ENCODE results near the gene SPECC1. TPM values are rescaled to one million over a fixed set of nuclear protein-coding genes. Genes with fewer than 3 reads are reported as not detected.

Gene SPECC1
- total RNA-seq, 1 donor from 2014 or later = 69.6 TPM

- no peaks in the 10 kb centered on the region for H3K36me3 Mint-ChIP-seq (ENCODE audit: insufficient read depth)
- no peak for TF ChIP-seq CTCF (IDR thresholded peaks at IDR 0.05; ENCODE audit: unreplicated experiment)
- peaks cover 1% of the 10 kb centered on the region for H3K4me1 Mint-ChIP-seq (ENCODE audit: low read depth)
- H3K9me3 Mint-ChIP-seq (ENCODE audit: low read depth) = no peaks in the 10 kb centered on the region
- H3K27ac Mint-ChIP-seq = no peak overlapping the region
- H3K27me3 Mint-ChIP-seq = peaks cover 21% of the 10 kb centered on the region
- no peak overlapping the region for H3K4me3 Mint-ChIP-seq (ENCODE audit: low read depth)
- DNase-seq (ENCODE audit: low spot score, unreplicated experiment) = no peak
These were observed 58.6 kb downstream of the SPECC1 start for GRCh38 chr17:20067711-20068110.

DNA sequence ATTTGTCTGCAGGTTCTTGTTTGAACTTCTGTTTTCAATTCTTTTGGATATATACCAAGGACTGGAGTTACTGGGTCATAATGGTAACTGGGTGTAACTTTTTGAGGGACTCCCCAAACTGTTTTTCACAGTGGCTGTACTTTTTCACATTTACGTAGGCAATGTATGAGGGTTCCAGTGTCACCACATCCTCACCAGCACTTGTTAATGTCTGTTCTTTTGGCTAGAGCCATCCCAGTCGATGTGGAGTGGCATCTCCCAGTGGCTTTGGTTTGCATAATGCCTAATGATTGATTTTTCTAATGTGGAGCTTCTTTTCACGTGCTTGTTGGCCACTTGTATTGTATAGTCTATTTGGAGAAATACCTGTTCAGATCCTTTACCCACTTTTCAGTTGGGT, 59.3 kb downstream of the SPECC1 start:
- no peak for TF ChIP-seq CTCF (IDR thresholded peaks at IDR 0.05; ENCODE audit: unreplicated experiment)
- no peaks in the 10 kb centered on the region for H3K9me3 Mint-ChIP-seq (ENCODE audit: low read depth)
- H3K4me1 Mint-ChIP-seq (ENCODE audit: low read depth) = peaks cover 1% of the 10 kb centered on the region
- H3K27me3 Mint-ChIP-seq = peaks cover 21% of the 10 kb centered on the region
- no peaks in the 10 kb centered on the region for H3K36me3 Mint-ChIP-seq (ENCODE audit: insufficient read depth)
- no peak overlapping the region for H3K4me3 Mint-ChIP-seq (ENCODE audit: low read depth)
- H3K27ac Mint-ChIP-seq = no peak overlapping the region
- no peak for DNase-seq (ENCODE audit: low spot score, unreplicated experiment)

DNA sequence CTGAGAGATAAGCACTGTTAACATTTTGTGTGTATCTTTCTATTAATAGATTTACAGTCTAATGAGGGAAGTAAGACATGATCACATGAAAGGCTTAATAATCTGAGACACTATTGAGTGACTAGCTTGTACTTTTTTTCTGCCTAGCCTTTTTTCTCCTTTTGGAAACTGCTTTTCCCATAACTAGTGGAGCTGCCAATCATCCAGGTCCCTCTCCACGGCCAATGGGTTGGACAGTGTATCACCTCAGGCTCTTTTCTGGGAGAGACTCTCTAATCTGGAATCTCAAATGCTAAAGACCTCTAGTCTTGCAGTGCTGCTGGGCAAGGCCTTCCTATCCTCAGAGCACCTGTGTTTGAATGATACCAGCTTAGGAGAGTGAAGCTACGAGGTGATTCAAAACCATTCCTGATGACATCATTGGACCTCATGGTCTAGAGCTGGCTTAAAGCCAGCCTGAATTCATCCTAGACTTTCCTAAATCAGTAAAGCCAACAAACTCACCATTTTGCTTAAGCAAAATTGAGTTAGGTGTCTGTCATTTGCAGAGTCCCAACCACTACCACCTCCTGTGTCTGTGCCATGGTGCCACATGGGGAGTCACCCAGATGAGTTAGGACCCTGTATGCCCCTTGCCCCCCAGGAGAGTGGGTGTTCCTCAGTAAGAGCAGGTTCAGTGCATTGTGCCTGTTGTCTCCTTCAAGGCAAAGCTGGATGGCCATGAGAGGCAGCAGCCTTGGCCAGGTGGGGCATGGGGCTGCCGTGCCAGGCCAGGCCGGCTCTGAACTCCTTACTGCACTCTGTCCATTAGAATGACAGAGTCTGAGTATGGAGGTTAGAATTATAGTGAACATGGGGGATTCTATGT, 62.9 kb downstream of the SPECC1 start:
- no peaks in the 10 kb centered on the region for H3K36me3 Mint-ChIP-seq (ENCODE audit: insufficient read depth)
- no peak overlapping the region for H3K4me3 Mint-ChIP-seq (ENCODE audit: low read depth)
- no peaks in the 10 kb centered on the region for H3K4me1 Mint-ChIP-seq (ENCODE audit: low read depth)
- no peak for DNase-seq (ENCODE audit: low spot score, unreplicated experiment)
- H3K9me3 Mint-ChIP-seq (ENCODE audit: low read depth) = no peaks in the 10 kb centered on the region
- peaks cover 26% of the 10 kb centered on the region for H3K27me3 Mint-ChIP-seq
- no peak for TF ChIP-seq CTCF (IDR thresholded peaks at IDR 0.05; ENCODE audit: unreplicated experiment)
- no peak overlapping the region for H3K27ac Mint-ChIP-seq

DNA sequence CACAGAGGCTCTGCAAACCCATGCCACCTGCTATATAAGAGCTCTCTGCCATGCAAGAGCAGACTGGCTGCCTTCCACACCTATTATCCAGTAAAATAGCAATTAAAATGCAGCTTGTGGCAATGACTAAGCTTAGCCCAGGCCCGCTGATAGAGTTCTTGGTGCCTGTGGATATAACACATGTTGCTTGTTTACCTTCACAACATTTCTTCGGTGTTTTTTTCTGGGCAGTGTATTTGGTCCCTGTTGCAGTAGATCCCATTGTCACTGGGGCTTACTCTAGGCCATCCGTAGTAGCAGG, 63.5 kb downstream of the SPECC1 start:
- no peaks in the 10 kb centered on the region for H3K36me3 Mint-ChIP-seq (ENCODE audit: insufficient read depth)
- no peaks in the 10 kb centered on the region for H3K4me1 Mint-ChIP-seq (ENCODE audit: low read depth)
- TF ChIP-seq CTCF (IDR thresholded peaks at IDR 0.05; ENCODE audit: unreplicated experiment) = no peak
- H3K27me3 Mint-ChIP-seq = peaks cover 26% of the 10 kb centered on the region
- no peak overlapping the region for H3K4me3 Mint-ChIP-seq (ENCODE audit: low read depth)
- H3K27ac Mint-ChIP-seq = no peak overlapping the region
- H3K9me3 Mint-ChIP-seq (ENCODE audit: low read depth) = no peaks in the 10 kb centered on the region
- DNase-seq (ENCODE audit: low spot score, unreplicated experiment) = no peak

DNA sequence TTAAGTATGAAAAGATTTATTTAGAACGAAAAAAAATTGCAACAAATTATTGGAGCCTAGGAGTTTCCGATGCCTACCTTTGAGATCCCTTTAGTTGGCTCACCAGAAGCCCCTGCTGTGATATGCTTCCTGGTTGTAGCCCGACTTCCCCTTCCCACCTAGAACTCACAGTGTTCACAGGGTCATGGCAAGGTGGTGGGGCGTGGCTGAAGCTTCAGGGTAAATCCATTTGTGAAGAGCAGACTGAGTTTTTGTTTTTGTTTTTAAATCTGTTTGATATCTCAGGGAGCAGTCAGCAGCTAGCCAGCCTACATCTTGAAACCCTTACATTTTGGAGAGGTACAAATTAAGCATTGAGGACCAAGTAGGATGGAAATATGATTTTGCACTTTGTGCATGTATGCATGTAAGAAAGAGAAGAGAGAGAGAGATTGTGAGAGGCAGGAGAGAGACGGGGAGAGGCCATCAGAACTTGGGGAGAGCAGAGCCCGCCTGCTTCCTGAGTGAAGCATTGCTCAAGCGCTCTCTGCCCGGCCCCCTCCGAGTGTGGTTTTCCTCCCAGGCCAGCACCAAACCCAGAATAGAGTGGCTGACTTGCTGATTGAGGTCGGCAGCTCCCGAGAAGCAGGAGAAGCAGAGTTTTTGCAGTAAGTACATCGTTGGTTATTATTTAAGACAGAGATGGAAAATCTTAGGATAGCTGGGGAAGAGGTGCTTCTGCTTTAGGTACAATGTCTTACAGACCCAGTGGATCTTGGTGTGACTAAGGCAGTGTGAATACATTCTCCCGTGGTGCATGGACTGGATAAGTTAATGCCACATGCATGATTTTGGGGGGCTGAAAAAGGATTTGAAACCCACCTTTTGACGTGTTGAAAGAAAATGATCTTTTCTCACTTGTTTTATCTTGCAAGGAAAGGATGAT, 64.2 kb downstream of the SPECC1 start:
- no peaks in the 10 kb centered on the region for H3K36me3 Mint-ChIP-seq (ENCODE audit: insufficient read depth)
- no peak overlapping the region for H3K27ac Mint-ChIP-seq
- H3K4me3 Mint-ChIP-seq (ENCODE audit: low read depth) = no peak overlapping the region
- no peak for DNase-seq (ENCODE audit: low spot score, unreplicated experiment)
- peaks cover 29% of the 10 kb centered on the region for H3K27me3 Mint-ChIP-seq
- no peak for TF ChIP-seq CTCF (IDR thresholded peaks at IDR 0.05; ENCODE audit: unreplicated experiment)
- no peaks in the 10 kb centered on the region for H3K4me1 Mint-ChIP-seq (ENCODE audit: low read depth)
- H3K9me3 Mint-ChIP-seq (ENCODE audit: low read depth) = no peaks in the 10 kb centered on the region
